ENCODE results near the gene GJB3. TPM values are rescaled to one million over a fixed set of nuclear protein-coding genes. Genes with fewer than 3 reads are reported as not detected.

GJB3 gene
- total and polyA plus RNA-seq, 2 donors from 2014 or later = 8.8 TPM; not detected in 1

GRCh38 chr1:34776911-34777310 is 4.1 kb upstream of the GJB3 start:
- no peak overlapping the region for H3K27ac ChIP-seq (ENCODE audit: low read depth in 2 of 2, low read length in 2 of 2)
- intact Hi-C loops (cut with DNase I) = no loop called here
- DNase-seq = no peak
- no peaks in the 10 kb centered on the region for H3K36me3 ChIP-seq (ENCODE audit: control insufficient read depth in 2 of 3, insufficient read depth in 3 of 3, low read length in 3 of 3)
- H3K9ac ChIP-seq (ENCODE audit: low read length in 3 of 3) = no peak overlapping the region
- no peak for FAIRE-seq
- H3K27me3 ChIP-seq (ENCODE audit: control insufficient read depth, insufficient read depth, low read length) = peaks cover 4% of the 10 kb centered on the region
- no peak overlapping the region for H3K4me3 ChIP-seq (ENCODE audit: low read length in 3 of 3)
- no peaks in the 10 kb centered on the region for H3K4me1 ChIP-seq (ENCODE audit: control insufficient read depth in 2 of 3, insufficient read depth in 2 of 3, low read depth in 1 of 3, low read length in 3 of 3)
- no peak for TF ChIP-seq CTCF (IDR thresholded peaks at IDR 0.05; ENCODE audit: borderline replicate concordance, extremely low read depth, insufficient read depth)
- no peaks in the 10 kb centered on the region for H3K9me3 ChIP-seq (ENCODE audit: control insufficient read depth in 2 of 3, insufficient read depth in 1 of 3, low read length in 3 of 3)

GRCh38 chr1:34777519-34778321 is 3.3 kb upstream of the GJB3 start:
- FAIRE-seq = no peak
- Histone ChIP-seq H3K27ac (ENCODE audit: low read depth in 2 of 2, low read length in 2 of 2) (no peak overlapping the region), H3K4me1 (ENCODE audit: control insufficient read depth in 2 of 3, insufficient read depth in 2 of 3, low read depth in 1 of 3, low read length in 3 of 3) (no peaks in the 10 kb centered on the region), H3K36me3 (ENCODE audit: control insufficient read depth in 2 of 3, insufficient read depth in 3 of 3, low read length in 3 of 3) (no peaks in the 10 kb centered on the region), H3K9ac (ENCODE audit: low read length in 3 of 3) (no peak overlapping the region), H3K9me3 (ENCODE audit: control insufficient read depth in 2 of 3, insufficient read depth in 1 of 3, low read length in 3 of 3) (no peaks in the 10 kb centered on the region), H3K27me3 (ENCODE audit: control insufficient read depth, insufficient read depth, low read length) (peaks cover 9% of the 10 kb centered on the region), H3K4me3 (ENCODE audit: low read length in 3 of 3) (no peak overlapping the region)
- intact Hi-C loops (cut with DNase I) = no loop called here
- TF ChIP-seq CTCF (IDR thresholded peaks at IDR 0.05; ENCODE audit: borderline replicate concordance, extremely low read depth, insufficient read depth) = no peak
- no peak for DNase-seq

DNA sequence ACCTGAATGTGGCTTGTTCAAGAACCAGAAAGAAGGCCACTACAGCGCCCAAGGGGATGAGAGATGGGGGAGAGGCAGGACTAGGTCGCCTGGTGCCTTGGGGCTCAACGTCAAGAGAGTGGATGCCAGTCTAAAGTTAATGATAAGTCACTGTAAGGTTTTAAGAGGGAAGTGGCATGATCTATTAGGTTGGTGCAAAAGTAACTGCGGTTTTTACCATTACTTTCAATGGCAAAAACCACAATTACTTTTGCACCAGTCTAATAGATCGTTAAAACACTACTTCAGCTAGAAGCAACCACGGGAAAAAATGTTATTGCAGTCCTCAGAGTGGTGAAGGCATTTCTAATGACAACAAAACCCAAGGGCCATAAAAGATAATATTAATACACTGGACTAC is 2.6 kb upstream of the GJB3 start:
- TF ChIP-seq CTCF (IDR thresholded peaks at IDR 0.05; ENCODE audit: borderline replicate concordance, extremely low read depth, insufficient read depth) = no peak
- H3K4me3 ChIP-seq (ENCODE audit: low read length in 3 of 3) = no peak overlapping the region
- no peaks in the 10 kb centered on the region for H3K9me3 ChIP-seq (ENCODE audit: control insufficient read depth in 2 of 3, insufficient read depth in 1 of 3, low read length in 3 of 3)
- peaks cover 9% of the 10 kb centered on the region for H3K27me3 ChIP-seq (ENCODE audit: control insufficient read depth, insufficient read depth, low read length)
- H3K27ac ChIP-seq (ENCODE audit: low read depth in 2 of 2, low read length in 2 of 2) = no peak overlapping the region
- H3K9ac ChIP-seq (ENCODE audit: low read length in 3 of 3) = no peak overlapping the region
- no peaks in the 10 kb centered on the region for H3K4me1 ChIP-seq (ENCODE audit: control insufficient read depth in 2 of 3, insufficient read depth in 2 of 3, low read depth in 1 of 3, low read length in 3 of 3)
- FAIRE-seq (no peak), DNase-seq (no peak)
- H3K36me3 ChIP-seq (ENCODE audit: control insufficient read depth in 2 of 3, insufficient read depth in 3 of 3, low read length in 3 of 3) = no peaks in the 10 kb centered on the region
- intact Hi-C loops (cut with DNase I) = no loop called here

Measured in kidney (tissue), 14 donors.